Measurements from ENCODE around the gene RHOD. TPM values are rescaled to one million over a fixed set of nuclear protein-coding genes. Genes with fewer than 3 reads are reported as not detected.

RHOD gene
- total and polyA plus RNA-seq, 7 donors = 11.2 to 24.2 (median 14.6) TPM

GRCh38 chr11:67083786-67084366 lies 27.2 kb downstream of the RHOD start:
- Histone ChIP-seq H3K4me3 (no peak overlapping the region), H3K27me3 (no peaks in the 10 kb centered on the region), H3K9me3 (no peaks in the 10 kb centered on the region), H3K36me3 (no peaks in the 10 kb centered on the region), H3K4me1 (peaks cover 0 to 11% (median 9%) of the 10 kb centered on the region in 4 donors), H3K27ac (no peak overlapping the region)
- TF ChIP-seq, protein P1, sequence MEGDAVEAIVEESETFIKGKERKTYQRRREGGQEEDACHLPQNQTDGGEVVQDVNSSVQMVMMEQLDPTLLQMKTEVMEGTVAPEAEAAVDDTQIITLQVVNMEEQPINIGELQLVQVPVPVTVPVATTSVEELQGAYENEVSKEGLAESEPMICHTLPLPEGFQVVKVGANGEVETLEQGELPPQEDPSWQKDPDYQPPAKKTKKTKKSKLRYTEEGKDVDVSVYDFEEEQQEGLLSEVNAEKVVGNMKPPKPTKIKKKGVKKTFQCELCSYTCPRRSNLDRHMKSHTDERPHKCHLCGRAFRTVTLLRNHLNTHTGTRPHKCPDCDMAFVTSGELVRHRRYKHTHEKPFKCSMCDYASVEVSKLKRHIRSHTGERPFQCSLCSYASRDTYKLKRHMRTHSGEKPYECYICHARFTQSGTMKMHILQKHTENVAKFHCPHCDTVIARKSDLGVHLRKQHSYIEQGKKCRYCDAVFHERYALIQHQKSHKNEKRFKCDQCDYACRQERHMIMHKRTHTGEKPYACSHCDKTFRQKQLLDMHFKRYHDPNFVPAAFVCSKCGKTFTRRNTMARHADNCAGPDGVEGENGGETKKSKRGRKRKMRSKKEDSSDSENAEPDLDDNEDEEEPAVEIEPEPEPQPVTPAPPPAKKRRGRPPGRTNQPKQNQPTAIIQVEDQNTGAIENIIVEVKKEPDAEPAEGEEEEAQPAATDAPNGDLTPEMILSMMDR (IDR thresholded peaks at IDR 0.05) = no peak
- no peak for TF ChIP-seq POLR2AphosphoS5 (IDR thresholded peaks at IDR 0.05)
- TF ChIP-seq POLR2A (IDR thresholded peaks at IDR 0.05) = no peak
- TF ChIP-seq EP300 (IDR thresholded peaks at IDR 0.05) = no peak
- intact Hi-C loops (cut with DNase I) = loop anchor here (5.0 kb wide), 1 partner anchor 233 kb away; no protein-coding TSS in a partner anchor
- 86 to 87% methylated on average over 8 of the region's 8 CpGs for WGBS, 2 donors
- DNase-seq = no peak

DNA sequence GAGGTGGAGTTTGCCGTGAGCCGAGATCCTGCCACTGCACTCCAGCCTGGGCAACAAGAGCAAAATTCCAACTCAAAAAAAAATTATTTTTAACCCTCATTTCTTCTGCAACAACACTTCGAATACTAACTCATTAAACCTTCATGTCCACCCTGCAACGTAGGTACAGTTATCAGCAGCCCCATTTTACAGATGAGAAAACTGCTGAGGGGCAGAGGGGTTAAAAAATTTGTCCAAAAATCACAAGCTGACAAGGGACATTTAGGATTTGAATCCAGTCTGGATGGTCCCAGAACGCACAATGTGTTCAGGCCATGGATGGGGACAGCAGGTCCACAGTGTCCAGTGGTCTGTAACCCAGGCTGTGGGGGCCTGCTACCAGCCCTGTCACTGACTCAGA lies 29.0 kb downstream of the RHOD start:
- Histone ChIP-seq H3K36me3 (no peaks in the 10 kb centered on the region), H3K4me1 (peaks cover 0 to 11% (median 9%) of the 10 kb centered on the region in 4 donors), H3K27ac (no peak overlapping the region), H3K9me3 (no peaks in the 10 kb centered on the region), H3K4me3 (no peak overlapping the region), H3K27me3 (no peaks in the 10 kb centered on the region)
- TF ChIP-seq, protein P1 (IDR thresholded peaks at IDR 0.05) = no peak
- TF ChIP-seq POLR2A (IDR thresholded peaks at IDR 0.05) (no peak), POLR2AphosphoS5 (IDR thresholded peaks at IDR 0.05) (no peak), EP300 (IDR thresholded peaks at IDR 0.05) (no peak)
- 97 to 98% methylated on average over 5 of the region's 5 CpGs for WGBS, 2 donors
- DNase-seq = no peak
- intact Hi-C loops (cut with DNase I) = no loop called here

DNA sequence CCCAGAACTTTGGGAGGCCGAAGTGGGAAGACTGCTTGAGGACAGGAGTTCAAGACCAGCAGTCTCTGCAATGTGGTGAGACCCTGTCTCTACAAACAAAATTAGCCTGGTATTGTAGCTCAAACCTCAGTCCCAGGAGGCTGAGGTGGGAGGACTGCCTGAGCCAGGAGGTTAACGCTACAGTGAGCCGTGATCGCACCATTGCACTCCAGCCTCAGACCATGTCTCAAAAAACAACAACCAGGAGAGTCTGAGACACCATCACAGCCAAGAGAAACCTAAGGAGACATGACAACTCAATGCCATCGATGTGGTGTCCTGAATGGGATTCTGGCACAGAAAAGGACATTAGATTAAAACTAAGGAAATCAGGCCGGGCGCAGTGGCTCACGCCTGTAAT lies 34.1 kb downstream of the RHOD start:
- H3K4me3 ChIP-seq = no peak overlapping the region
- intact Hi-C loops (cut with DNase I) = no loop called here
- no peaks in the 10 kb centered on the region for H3K27me3 ChIP-seq
- WGBS, 2 donors = 93 to 96% methylated on average over 8 of the region's 8 CpGs
- H3K4me1 ChIP-seq = no peaks in the 10 kb centered on the region
- TF ChIP-seq POLR2AphosphoS5 (IDR thresholded peaks at IDR 0.05) (no peak), POLR2A (IDR thresholded peaks at IDR 0.05) (no peak), EP300 (IDR thresholded peaks at IDR 0.05) (no peak)
- TF ChIP-seq, protein P1 (IDR thresholded peaks at IDR 0.05) = no peak
- H3K27ac ChIP-seq = no peak overlapping the region
- no peaks in the 10 kb centered on the region for H3K36me3 ChIP-seq
- DNase-seq = no peak
- H3K9me3 ChIP-seq = no peaks in the 10 kb centered on the region

DNA sequence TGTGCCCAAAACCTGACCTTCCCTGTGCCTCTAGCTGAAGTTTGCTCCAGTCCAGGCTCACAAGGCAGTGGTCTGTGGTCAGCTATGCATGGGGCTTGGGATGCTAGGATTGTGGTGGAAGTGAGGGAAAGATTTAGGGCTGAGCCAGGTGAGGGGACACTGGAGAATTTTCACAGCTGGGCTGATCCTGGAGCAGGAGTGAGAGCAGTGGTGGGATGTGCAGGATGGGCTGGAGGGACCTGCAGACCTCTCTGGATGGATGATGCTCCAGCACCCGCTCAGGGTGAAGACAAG lies 38.5 kb downstream of the RHOD start:
- intact Hi-C loops (cut with DNase I) = no loop called here
- Histone ChIP-seq H3K9me3 (no peaks in the 10 kb centered on the region), H3K4me3 (no peak overlapping the region), H3K4me1 (no peaks in the 10 kb centered on the region), H3K27ac (no peak overlapping the region), H3K36me3 (no peaks in the 10 kb centered on the region), H3K27me3 (no peaks in the 10 kb centered on the region)
- no peak for TF ChIP-seq POLR2A (IDR thresholded peaks at IDR 0.05)
- no peak for TF ChIP-seq POLR2AphosphoS5 (IDR thresholded peaks at IDR 0.05)
- TF ChIP-seq EP300 (IDR thresholded peaks at IDR 0.05) = no peak
- TF ChIP-seq, protein P1 (IDR thresholded peaks at IDR 0.05) = no peak
- no peak for DNase-seq
- WGBS, 2 donors = 89 to 95% methylated on average over 1 of the region's 1 CpG

Data from sigmoid colon (tissue), 7 donors.